ENCODE measurements around the gene HSBP1.

DNA sequence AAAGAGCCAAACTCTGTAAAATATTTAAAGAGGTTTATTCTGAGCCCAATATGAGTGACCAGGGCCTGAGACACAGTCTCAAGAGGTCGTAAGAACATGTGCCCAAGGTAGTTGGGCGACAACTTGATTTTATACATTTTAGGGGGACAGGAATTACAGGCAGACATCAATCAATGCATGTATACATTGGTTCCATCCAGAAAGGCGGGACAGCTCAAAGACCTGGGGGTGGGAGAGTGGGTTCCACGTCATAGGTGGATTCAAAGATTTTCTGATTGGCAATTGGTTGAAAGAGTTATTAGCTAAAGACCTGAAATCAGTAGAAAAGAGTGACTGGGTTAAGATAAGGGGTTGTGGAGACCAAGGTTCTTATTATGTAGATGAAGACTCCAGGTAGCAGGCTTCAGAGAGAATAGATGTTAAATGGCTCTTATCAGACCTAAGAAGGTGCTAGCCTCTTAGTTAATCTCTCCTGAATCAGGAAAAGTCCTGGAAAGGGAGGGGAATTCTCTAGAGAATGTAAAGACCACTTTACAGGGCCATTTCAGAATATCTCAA lies 32.4 kb downstream of the HSBP1 start:
- TF ChIP-seq CTCF (IDR thresholded peaks at IDR 0.05; ENCODE audit: low read length) (no peak), EZH2 (IDR thresholded peaks at IDR 0.05; ENCODE audit: borderline replicate concordance, low read length) (no peak)

Measured in OCI-LY1 (cell line).